Nephron progenitor cell (in vitro differentiated cells): ENCODE results near the gene NLRP4.

Experiments used
- DNase-seq: peaks from one replicate; pipeline ENCODE4 v3.0.0; 2021
- H3K27ac Mint-ChIP-seq: 2 replicates; pipeline ENCODE4 v1.8.0; 2021; ENCODE audit warnings: mild to moderate bottlenecking, moderate library complexity, mixed read lengths
- H3K27me3 Mint-ChIP-seq: 2 replicates; pipeline ENCODE4 v1.8.0; 2021; ENCODE audit warnings: mild to moderate bottlenecking, low read depth, mixed read lengths; ENCODE audit not compliant: poor library complexity
- H3K36me3 Mint-ChIP-seq: 2 replicates; pipeline ENCODE4 v1.8.0; 2021; ENCODE audit warnings: low read depth, mixed read lengths
- H3K4me1 Mint-ChIP-seq: 2 replicates; pipeline ENCODE4 v1.8.0; 2021; ENCODE audit warnings: mixed read lengths
- H3K4me3 Mint-ChIP-seq: 2 replicates; pipeline ENCODE4 v1.8.0; 2021; ENCODE audit warnings: mild to moderate bottlenecking, moderate library complexity, mixed read lengths
- H3K9me3 Mint-ChIP-seq: 2 replicates; pipeline ENCODE4 v1.8.0; 2021; ENCODE audit warnings: mild to moderate bottlenecking, moderate library complexity, mixed read lengths
- TF ChIP-seq, protein P1 (sequence below): fragments of 200-600 bp; sonication (generic); IDR thresholded peaks from 2 replicates; pipeline ENCODE4 v1.5.0; 2021; ENCODE audit warnings: antibody characterized with exemption

The NLRP4 gene

DNA sequence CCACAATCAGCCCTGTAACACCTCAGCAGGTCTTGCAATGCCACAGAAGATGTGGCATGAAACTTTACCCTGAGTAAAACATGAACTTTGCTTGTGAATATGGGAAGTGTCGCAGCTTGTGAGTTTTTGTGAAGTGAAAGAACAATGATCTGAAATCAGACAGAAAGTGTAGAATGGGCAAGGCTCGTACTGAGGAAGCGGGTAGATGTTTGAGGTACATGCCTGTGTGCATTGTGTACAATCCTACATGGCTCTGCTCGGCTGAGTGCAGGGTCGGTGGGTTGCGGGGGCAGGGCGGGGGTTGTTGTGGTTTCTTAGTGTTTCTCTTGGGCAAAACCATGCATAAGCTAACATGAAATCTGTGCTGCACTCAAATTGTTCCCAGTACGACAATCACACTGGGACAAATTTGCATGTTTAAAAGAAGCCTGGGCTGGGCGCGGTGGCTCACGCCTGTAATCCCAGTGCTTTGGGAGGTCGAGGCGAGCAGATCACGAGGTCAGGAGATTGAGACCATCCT is 94.7 kb downstream of the NLRP4 start:
- DNase-seq: no peak
- H3K27me3 Mint-ChIP-seq: no peaks in the 10 kb centered on the region
- H3K36me3 Mint-ChIP-seq: no peaks in the 10 kb centered on the region

More for the DNA sequence above, 94.7 kb downstream of the NLRP4 start:
- no peaks in the 10 kb centered on the region for H3K4me1 Mint-ChIP-seq
- H3K9me3 Mint-ChIP-seq: peaks cover 93% of the 10 kb centered on the region
- no peak overlapping the region for H3K4me3 Mint-ChIP-seq
- no peak overlapping the region for H3K27ac Mint-ChIP-seq
- TF ChIP-seq, protein P1, sequence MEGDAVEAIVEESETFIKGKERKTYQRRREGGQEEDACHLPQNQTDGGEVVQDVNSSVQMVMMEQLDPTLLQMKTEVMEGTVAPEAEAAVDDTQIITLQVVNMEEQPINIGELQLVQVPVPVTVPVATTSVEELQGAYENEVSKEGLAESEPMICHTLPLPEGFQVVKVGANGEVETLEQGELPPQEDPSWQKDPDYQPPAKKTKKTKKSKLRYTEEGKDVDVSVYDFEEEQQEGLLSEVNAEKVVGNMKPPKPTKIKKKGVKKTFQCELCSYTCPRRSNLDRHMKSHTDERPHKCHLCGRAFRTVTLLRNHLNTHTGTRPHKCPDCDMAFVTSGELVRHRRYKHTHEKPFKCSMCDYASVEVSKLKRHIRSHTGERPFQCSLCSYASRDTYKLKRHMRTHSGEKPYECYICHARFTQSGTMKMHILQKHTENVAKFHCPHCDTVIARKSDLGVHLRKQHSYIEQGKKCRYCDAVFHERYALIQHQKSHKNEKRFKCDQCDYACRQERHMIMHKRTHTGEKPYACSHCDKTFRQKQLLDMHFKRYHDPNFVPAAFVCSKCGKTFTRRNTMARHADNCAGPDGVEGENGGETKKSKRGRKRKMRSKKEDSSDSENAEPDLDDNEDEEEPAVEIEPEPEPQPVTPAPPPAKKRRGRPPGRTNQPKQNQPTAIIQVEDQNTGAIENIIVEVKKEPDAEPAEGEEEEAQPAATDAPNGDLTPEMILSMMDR: no peak
